Smooth muscle cell (in vitro differentiated cells): ENCODE data around the gene DEDD2. TPM values are rescaled to one million over a fixed set of nuclear protein-coding genes. Genes with fewer than 3 reads are reported as not detected.

Source experiments
- DNase-seq: peaks from one replicate; lab custom pipeline; 2025; ENCODE audit not compliant: unreplicated experiment; lab: John Stamatoyannopoulos, UW
- H2AFZ ChIP-seq: fragments of 200-600 bp; sonication (generic); 2 replicates; pipeline ENCODE4 v1.6.0; 2016; ENCODE audit warnings: antibody characterized with exemption, low read depth, mild to moderate bottlenecking
- H3F3A ChIP-seq: fragments of 200-600 bp; sonication (generic); 2 replicates; pipeline ENCODE4 v1.6.0; 2017; ENCODE audit warnings: antibody characterized with exemption, low read depth
- H3K27ac ChIP-seq: fragments of 200-600 bp; sonication (generic); 2 replicates; pipeline ENCODE4 v1.5.1; 2016; ENCODE audit warnings: low read depth, mild to moderate bottlenecking
- H3K27me3 ChIP-seq: fragments of 200-600 bp; sonication (generic); 2 replicates; pipeline ENCODE4 v1.6.1; 2016; ENCODE audit warnings: low read depth, mild to moderate bottlenecking
- H3K36me3 ChIP-seq: fragments of 200-600 bp; sonication (generic); 2 replicates; pipeline ENCODE4 v1.5.1; 2016; ENCODE audit warnings: low read depth
- H3K4me1 ChIP-seq: fragments of 200-600 bp; sonication (generic); 2 replicates; pipeline ENCODE4 v1.5.1; 2016; ENCODE audit warnings: low read depth
- H3K4me2 ChIP-seq: fragments of 200-600 bp; sonication (generic); 2 replicates; pipeline ENCODE4 v1.6.0; 2016; ENCODE audit warnings: mild to moderate bottlenecking
- H3K4me3 ChIP-seq: fragments of 200-600 bp; sonication (generic); 2 replicates; pipeline ENCODE4 v1.5.1; 2016; ENCODE audit warnings: mild to moderate bottlenecking
- H3K79me2 ChIP-seq: fragments of 200-600 bp; sonication (generic); 2 replicates; pipeline ENCODE4 v1.6.0; 2016; ENCODE audit warnings: low read depth, mild to moderate bottlenecking
- H3K9ac ChIP-seq: fragments of 200-600 bp; sonication (generic); 2 replicates; pipeline ENCODE4 v1.6.0; 2016; ENCODE audit warnings: low read depth
- H3K9me3 ChIP-seq: fragments of 200-600 bp; sonication (generic); replicated peaks from 2 replicates; pipeline ENCODE4 v1.5.1; 2016; ENCODE audit warnings: low read depth
- H4K20me1 ChIP-seq: fragments of 200-600 bp; sonication (generic); 2 replicates; pipeline ENCODE4 v1.6.0; 2016; ENCODE audit warnings: low read depth
- CTCF ChIP-seq: fragments of 200-600 bp; sonication (generic); IDR thresholded peaks from 2 replicates; pipeline ENCODE4 v1.5.1; 2017; ENCODE audit warnings: borderline replicate concordance, mild to moderate bottlenecking, antibody characterized with exemption; ENCODE audit not compliant: insufficient read depth, poor library complexity, severe bottlenecking
- WGBS: methylation state at CpG from one replicate; pipeline ENCODE4 v1.1.7; 2016; ENCODE audit warnings: low lambda C conversion rate; 5-methylcytosine and 5-hydroxymethylcytosine counted together
- polyA plus RNA-seq: library from polyadenylated mRNA; unstranded; fragments of >200 nt; fragmentation: Nextera tagmentation; extraction: Ambion mirVana; gene quantifications from 2 replicates; pipeline ENCODE4 v1.2.1, GENCODE V29; 2016
- total RNA-seq: library from RNA; depleted of rRNA; stranded (reverse); fragments of >200 nt; gene quantifications from 2 replicates; pipeline ENCODE4 v1.2.3, GENCODE V29; 2014

DEDD2 gene
- total and polyA plus RNA-seq, 2 experiments from 2014 or later = 22.4 to 35.4 TPM

GRCh38 chr19:42170715-42171114 lies 46.8 kb downstream of the DEDD2 start:
- Histone ChIP-seq H3K9ac (no peak overlapping the region), H3K79me2 (no peaks in the 10 kb centered on the region), H4K20me1 (no peaks in the 10 kb centered on the region), H3F3A (no peaks in the 10 kb centered on the region), H3K36me3 (no peaks in the 10 kb centered on the region), H2AFZ (no peak overlapping the region), H3K4me3 (no peak overlapping the region), H3K27me3 (peaks cover 29% of the 10 kb centered on the region), H3K4me2 (no peak overlapping the region), H3K4me1 (no peaks in the 10 kb centered on the region), H3K27ac (no peak overlapping the region), H3K9me3 (no peaks in the 10 kb centered on the region)
- 88% methylated on average over 16 of the region's 16 CpGs for WGBS
- DNase-seq = no peak
- no peak for TF ChIP-seq CTCF

GRCh38 chr19:42169486-42170413 lies 47.7 kb downstream of the DEDD2 start:
- H3K79me2 ChIP-seq = no peaks in the 10 kb centered on the region
- DNase-seq = no peak
- H3K4me2 ChIP-seq = no peak overlapping the region
- H4K20me1 ChIP-seq = no peaks in the 10 kb centered on the region
- no peak overlapping the region for H3K27ac ChIP-seq
- peaks cover 24% of the 10 kb centered on the region for H3K27me3 ChIP-seq
- no peaks in the 10 kb centered on the region for H3K9me3 ChIP-seq
- 91% methylated on average over 19 of the region's 19 CpGs for WGBS
- H2AFZ ChIP-seq = no peak overlapping the region
- H3F3A ChIP-seq = no peaks in the 10 kb centered on the region
- H3K4me1 ChIP-seq = no peaks in the 10 kb centered on the region
- H3K36me3 ChIP-seq = no peaks in the 10 kb centered on the region
- H3K4me3 ChIP-seq = no peak overlapping the region
- H3K9ac ChIP-seq = no peak overlapping the region
- TF ChIP-seq CTCF = no peak

- 68% methylated on average over 3 of the region's 3 CpGs for WGBS
- Histone ChIP-seq H4K20me1 (no peaks in the 10 kb centered on the region), H3K27ac (no peak overlapping the region), H3K4me2 (no peak overlapping the region), H2AFZ (no peak overlapping the region), H3K4me3 (no peak overlapping the region), H3K27me3 (peaks cover 18% of the 10 kb centered on the region), H3K4me1 (no peaks in the 10 kb centered on the region), H3K9me3 (no peaks in the 10 kb centered on the region), H3K79me2 (no peaks in the 10 kb centered on the region), H3K9ac (no peak overlapping the region), H3F3A (no peaks in the 10 kb centered on the region), H3K36me3 (no peaks in the 10 kb centered on the region)
- no peak for TF ChIP-seq CTCF
- no peak for DNase-seq
These were observed 49.3 kb downstream of the DEDD2 start for GRCh38 chr19:42168206-42168605.
